DND-41 (cell line): ENCODE results near the gene RAB43.

Source experiments
- EZH2 ChIP-seq: IDR thresholded peaks from 3 replicates; pipeline ENCODE4 v1.6.1; 2012; ENCODE audit warnings: borderline replicate concordance, low read depth, mild to moderate bottlenecking, moderate library complexity, low read length, inconsistent platforms; ENCODE audit not compliant: severe bottlenecking
- TF ChIP-seq, protein P1 (sequence below): IDR thresholded peaks from 2 replicates; pipeline ENCODE4 v1.5.1; 2012; ENCODE audit warnings: borderline replicate concordance, low read length, moderate library complexity, mild to moderate bottlenecking; ENCODE audit not compliant: poor library complexity, severe bottlenecking; ENCODE audit errors: extremely low read depth

GRCh38 chr3:129078510-129078909 is 43.1 kb downstream of the RAB43 start:
- no peak for TF ChIP-seq EZH2
- TF ChIP-seq, protein P1, sequence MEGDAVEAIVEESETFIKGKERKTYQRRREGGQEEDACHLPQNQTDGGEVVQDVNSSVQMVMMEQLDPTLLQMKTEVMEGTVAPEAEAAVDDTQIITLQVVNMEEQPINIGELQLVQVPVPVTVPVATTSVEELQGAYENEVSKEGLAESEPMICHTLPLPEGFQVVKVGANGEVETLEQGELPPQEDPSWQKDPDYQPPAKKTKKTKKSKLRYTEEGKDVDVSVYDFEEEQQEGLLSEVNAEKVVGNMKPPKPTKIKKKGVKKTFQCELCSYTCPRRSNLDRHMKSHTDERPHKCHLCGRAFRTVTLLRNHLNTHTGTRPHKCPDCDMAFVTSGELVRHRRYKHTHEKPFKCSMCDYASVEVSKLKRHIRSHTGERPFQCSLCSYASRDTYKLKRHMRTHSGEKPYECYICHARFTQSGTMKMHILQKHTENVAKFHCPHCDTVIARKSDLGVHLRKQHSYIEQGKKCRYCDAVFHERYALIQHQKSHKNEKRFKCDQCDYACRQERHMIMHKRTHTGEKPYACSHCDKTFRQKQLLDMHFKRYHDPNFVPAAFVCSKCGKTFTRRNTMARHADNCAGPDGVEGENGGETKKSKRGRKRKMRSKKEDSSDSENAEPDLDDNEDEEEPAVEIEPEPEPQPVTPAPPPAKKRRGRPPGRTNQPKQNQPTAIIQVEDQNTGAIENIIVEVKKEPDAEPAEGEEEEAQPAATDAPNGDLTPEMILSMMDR: no peak
